Dedifferentiated amniotic fluid mesenchymal stem cell (primary cell): ENCODE measurements around the gene DCPS.
A peak's percentile ranks its signal among the peaks of the same experiment; 100 is the strongest.
"Not testable (repeated sequence)": the region's sequence is repeated elsewhere in the genome, so short reads cannot be mapped to it uniquely, and the experiment has no call there.

Source experiments
- DNase-seq: peaks from one replicate; pipeline ENCODE4 v3.0.0-alpha.2; 2016; ENCODE audit errors: extremely low spot score

Gene DCPS

GRCh38 chr11:126345283-126345682 is 41.4 kb downstream of the DCPS start:
- no peak for DNase-seq

DNA sequence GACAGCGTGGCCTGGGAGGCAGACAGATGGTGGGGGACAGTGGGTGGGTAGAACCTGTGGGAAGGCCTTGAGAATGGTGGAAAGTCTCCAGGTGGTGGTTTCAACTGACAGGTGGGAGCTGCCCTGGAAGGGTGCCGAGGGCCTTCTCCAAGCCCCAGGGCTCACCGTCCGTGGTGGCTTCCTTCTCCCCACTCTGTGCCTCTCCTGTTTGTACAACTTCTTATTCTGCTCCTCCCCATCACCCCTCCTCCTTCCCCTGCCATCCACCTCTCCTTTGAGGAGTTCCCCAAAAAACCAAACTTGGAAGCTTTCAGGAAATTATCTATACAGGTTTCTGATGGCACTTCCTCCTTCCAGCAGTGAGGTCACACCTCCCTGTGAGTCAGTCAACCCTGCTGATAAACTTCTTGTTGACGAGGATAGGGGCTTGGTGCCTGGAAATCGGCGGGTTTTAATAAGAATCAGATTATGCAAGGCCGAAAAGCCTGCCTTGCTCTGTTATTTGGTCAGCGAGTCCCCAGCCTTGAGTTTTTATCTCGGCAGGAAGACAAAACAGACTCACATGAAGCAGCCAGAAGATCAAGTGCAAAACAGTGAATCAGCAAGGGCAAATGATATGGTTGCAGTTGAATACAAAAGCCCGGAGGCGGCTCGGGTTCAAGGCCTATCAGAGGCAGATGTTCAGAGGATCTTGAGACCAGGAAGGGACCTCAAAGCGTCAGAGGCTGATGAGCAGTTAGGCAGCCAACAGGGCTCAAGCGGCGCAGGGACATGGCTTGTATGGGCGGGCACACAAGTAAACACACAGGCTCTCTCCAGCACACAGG is 42.1 kb downstream of the DCPS start:
- DNase-seq = no peak

- DNase-seq = no peak
Observed at GRCh38 chr11:126346586-126346940, 42.7 kb downstream of the DCPS start.

GRCh38 chr11:126346946-126347345 is 43.1 kb downstream of the DCPS start:
- not testable (repeated sequence) for DNase-seq

GRCh38 chr11:126347751-126348668 is 44.1 kb downstream of the DCPS start:
- DNase-seq = no peak

DNA sequence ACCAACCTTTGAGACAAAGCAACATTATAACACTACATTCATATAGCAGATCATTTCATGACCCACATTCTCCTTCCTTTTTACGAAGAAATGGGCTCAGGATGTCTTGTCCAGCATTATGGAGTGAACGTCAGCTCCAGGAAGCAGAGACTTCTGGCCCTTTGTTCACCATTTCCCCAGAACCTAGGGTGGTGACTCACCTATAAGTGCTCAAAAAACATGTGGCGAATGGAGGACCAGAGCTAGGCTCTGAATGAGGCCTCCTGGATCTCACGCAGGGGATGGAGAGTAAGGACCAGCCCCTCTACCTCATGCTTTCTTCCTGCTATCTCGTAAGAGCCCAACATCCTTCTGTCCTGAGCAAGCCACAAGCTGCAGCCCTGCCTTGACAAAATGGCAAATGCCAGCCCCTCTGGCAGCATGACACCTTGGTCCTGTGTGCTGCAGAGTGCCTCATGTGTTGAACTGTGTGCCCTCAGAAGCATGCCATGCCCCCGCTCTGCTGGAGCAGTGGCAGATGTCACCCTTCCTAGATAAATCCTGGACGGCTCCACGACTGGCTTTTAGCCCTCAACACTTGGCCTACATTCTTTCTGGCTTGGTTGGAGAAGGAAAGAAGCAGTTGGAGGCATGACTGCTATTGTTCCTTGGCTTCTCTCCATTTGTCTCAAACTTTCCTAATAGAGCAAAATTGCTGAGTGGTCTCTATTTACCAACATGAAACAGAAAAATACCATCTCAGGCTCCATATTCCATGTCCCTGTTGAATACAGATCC is 45.1 kb downstream of the DCPS start:
- DNase-seq = no peak

DNA sequence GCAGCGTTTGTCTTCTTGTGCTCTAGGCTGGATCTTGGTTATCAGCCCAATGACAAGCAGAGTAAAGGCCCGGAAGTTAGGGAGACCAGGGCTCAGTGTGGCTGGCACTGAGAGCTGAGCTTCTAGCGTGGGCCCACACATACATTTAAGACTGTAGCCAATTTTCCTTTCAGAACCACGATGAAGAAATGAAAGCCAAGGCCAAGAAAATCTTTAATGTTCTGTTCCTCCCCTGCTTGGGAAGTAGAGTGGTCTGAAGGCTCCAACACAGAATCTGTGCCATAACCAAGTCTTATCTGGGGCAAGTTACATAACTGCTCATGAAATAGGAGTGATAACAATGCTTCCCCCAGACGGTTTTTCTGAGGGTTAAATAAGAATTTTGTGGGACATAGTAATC is 47.0 kb downstream of the DCPS start:
- DNase-seq = no peak

DNA sequence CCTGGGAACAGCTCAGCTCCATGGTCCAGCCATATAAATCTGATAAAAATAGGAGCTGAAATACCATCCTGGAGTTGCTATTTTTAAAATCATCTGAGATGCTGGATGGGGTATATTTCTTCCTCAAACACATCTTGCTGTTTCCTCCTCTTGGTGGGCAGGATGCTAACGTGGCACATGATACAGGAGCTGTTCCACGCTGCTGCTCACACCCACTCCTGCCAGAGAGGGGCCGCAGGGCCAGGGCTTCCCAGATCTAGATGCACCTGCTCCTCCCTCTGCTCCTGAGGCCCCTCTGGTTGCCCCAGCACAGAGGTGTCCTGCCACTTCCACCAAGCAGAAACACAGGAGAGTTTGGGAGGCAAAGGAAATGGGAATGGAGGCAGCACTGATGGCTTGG is 48.3 kb downstream of the DCPS start:
- no peak for DNase-seq

DNA sequence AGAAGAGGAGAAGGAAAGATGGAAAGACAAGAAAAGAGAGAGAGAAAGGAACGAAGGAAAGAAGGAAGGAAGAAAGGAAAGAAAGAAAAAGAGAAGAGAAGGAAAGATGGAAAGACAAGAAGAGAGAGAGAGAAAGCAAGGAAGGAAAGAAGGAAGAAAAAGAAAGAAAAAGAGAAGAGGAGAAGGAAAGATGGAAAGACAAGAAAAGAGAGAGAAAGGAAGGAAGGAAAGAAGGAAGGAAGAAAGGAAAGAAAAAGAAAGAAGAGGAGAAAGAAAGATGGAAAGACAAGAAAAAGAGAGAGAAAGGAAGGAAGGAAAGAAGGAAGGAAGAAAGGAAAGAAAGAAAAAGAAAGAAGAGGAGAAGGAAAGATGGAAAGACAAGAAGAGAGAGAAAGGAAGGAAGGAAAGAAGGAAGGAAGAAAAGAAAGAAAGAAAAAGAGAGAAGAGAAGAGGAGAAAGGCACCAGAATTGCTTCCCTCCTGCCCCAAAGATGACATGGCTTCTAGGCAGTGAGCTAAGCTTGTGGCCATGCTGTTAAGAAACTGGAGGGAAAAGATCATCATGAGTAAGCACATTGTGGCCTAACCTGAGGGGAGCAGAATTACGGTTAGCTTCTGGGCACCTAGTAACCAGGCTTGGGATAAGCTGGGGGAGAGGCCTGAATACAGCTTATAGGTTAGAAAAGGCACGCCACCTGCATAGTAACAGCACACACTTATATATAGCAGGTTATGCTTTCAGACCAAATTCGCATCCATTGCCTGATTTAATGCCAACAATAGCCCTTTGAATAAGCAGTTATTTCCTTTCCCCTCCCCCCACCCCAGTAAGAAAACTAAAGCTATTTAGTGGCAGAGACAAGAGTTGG is 49.3 kb downstream of the DCPS start:
- DNase-seq = peak; percentile 51

- no peak for DNase-seq
Observed at GRCh38 chr11:126354631-126355323, 50.9 kb downstream of the DCPS start.

DNA sequence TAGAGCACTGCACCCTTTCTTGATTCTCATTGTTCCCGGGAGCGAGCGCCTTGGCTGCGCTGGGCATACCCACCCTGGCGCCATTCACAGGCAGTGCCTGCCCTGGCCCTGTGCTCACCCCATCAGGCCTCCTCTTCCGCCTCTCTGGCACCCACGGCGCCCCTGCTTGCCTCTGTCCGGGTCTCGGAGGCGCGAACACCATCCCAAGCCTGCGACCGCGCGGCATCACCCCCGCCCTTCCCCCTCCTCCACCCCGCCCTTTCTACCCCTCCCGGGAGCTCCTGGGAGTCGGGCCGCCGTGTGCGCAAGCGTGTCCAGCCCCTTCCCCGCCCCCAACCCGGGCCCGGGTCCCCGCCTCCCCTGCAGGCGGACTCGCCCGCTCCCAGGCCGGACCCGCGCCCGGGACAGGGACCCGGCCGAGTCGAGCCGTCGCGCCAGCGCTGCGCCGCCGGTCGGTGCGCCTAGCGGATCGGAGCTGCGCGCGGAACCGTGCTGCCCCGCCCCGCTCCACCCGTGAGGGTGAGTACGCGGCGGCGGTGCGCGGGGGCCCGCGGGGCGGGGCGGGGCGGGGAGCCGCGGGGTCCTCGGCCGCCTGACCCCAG is 51.6 kb downstream of the DCPS start, which contains the start of gene ST3GAL4:
ST3GAL4 (plus strand) TSS at position 363 of the 602 bp plus-strand sequence. CDS start 50,470 bp downstream, outside the sequence.
- DNase-seq = no peak

- no peak for DNase-seq
Observed at GRCh38 chr11:126355926-126356897, 52.4 kb downstream of the DCPS start.

DNA sequence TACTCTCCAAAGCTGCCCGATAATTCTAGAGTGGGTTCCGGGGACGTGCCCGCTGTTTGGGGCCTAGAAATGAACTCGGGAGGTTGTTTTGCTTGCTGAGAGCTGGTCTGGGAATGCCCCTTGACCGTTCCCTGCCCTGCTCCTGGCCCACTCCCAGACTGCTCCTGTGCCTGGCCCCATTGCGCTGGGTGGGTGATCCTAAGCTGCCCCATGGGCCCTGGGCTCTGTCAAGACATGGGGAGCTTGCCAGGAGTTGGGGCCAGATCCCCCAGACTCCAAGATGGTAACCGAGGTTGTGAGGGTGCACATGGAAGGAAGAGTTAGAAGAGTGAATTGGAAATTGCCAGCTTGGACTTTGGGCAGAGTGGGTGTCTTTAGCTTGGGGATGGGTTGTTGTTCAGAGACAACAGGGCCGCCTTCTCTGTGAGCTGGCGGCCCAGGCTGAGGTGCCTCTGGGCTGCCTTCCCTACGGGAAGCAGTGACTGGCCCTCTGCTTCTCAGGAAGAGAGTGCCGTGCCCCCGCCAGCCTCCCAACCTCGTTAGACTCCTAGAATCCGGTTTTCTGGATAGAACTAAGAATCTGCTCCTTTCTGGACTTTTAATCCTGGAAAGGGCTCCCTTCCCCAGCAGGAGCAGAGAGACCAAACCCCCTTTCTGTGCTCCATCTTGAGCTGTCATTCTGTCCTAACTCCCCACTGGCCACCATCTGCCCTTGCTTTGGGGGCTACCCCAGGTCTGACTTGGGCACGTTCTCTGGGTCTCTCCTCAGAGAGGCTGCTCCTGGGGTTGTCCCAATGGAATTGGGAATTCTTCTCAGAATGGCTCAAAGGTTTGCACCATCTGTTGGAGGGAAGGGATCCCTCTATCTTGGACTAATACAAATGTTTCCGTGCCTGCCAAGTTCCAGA is 53.4 kb downstream of the DCPS start:
- no peak for DNase-seq

- no peak for DNase-seq
Observed at GRCh38 chr11:126357969-126358762, 54.3 kb downstream of the DCPS start.

GRCh38 chr11:126358763-126359160 is 54.9 kb downstream of the DCPS start:
- DNase-seq = no peak

DNA sequence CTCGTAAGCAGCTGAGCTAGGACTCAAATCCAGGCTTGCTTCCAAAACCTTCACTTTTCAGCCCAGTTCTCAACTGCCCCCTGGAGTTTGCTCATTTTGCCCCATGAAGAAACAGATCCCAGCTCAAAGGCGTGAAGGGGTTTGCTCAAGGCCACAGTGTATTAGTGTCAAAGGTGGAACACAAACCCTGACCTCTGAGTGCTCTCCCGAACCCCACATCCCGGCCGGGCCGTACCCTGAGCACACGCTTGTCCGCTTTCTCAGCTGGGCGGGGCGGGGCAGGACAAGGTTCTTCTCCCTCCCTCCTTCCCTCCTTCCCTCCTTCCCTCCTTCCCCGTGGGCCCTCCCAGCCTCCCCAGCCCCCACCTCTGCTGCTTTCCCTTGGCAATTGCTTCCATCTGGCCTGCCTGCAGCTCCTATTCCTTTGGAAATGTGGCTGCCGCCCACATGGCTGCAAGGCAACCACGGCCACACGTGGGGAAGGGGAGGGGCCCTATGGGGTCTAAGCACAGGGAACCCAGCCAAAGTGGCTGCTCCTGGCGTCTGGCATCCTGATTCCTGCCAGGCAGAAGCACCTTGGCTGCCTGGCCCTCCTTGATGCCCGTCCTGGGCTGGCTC is 55.7 kb downstream of the DCPS start:
- peak; percentile 69 for DNase-seq
